Nephron progenitor cell (in vitro differentiated cells): Measurements from ENCODE around the gene PLCH1.
"Not testable (repeated sequence)": the region's sequence is repeated elsewhere in the genome, so short reads cannot be mapped to it uniquely, and the experiment has no call there.

Experiments used
- DNase-seq: peaks from one replicate; pipeline ENCODE4 v3.0.0; 2021
- H3K27ac Mint-ChIP-seq: 2 replicates; pipeline ENCODE4 v1.8.0; 2021; ENCODE audit warnings: mild to moderate bottlenecking, moderate library complexity, mixed read lengths
- H3K27me3 Mint-ChIP-seq: 2 replicates; pipeline ENCODE4 v1.8.0; 2021; ENCODE audit warnings: mild to moderate bottlenecking, low read depth, mixed read lengths; ENCODE audit not compliant: poor library complexity
- H3K36me3 Mint-ChIP-seq: 2 replicates; pipeline ENCODE4 v1.8.0; 2021; ENCODE audit warnings: low read depth, mixed read lengths
- H3K4me1 Mint-ChIP-seq: 2 replicates; pipeline ENCODE4 v1.8.0; 2021; ENCODE audit warnings: mixed read lengths
- H3K4me3 Mint-ChIP-seq: 2 replicates; pipeline ENCODE4 v1.8.0; 2021; ENCODE audit warnings: mild to moderate bottlenecking, moderate library complexity, mixed read lengths
- H3K9me3 Mint-ChIP-seq: 2 replicates; pipeline ENCODE4 v1.8.0; 2021; ENCODE audit warnings: mild to moderate bottlenecking, moderate library complexity, mixed read lengths
- CTCF ChIP-seq: fragments of 200-600 bp; sonication (generic); IDR thresholded peaks from 2 replicates; pipeline ENCODE4 v1.5.0; 2021; ENCODE audit warnings: antibody characterized with exemption

Gene PLCH1

DNA sequence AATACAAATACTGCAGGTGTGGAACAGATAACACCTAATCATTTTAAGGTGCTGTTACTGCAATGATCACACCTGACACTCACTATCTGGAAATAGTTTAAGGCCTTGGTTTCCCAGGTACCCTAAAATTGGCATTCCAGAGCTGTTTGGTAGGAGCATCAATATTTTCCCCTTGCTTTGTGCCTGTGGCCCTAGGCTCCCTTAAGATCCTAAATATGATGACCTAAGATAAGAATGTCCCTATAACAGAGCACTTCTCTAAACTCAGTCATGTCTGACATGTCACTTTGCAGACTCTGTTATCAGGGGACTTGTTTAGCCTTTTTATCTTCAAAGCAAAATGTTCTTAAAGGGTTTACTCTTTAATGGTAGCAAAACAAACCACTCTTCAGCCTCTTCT lies 335.5 kb downstream of the PLCH1 start:
- H3K27me3 Mint-ChIP-seq: no peaks in the 10 kb centered on the region
- H3K4me1 Mint-ChIP-seq: no peaks in the 10 kb centered on the region
- no peak for DNase-seq
- no peak for TF ChIP-seq CTCF
- no peak overlapping the region for H3K27ac Mint-ChIP-seq
- H3K36me3 Mint-ChIP-seq: no peaks in the 10 kb centered on the region
- H3K4me3 Mint-ChIP-seq: no peak overlapping the region
- peaks cover 6% of the 10 kb centered on the region for H3K9me3 Mint-ChIP-seq

DNA sequence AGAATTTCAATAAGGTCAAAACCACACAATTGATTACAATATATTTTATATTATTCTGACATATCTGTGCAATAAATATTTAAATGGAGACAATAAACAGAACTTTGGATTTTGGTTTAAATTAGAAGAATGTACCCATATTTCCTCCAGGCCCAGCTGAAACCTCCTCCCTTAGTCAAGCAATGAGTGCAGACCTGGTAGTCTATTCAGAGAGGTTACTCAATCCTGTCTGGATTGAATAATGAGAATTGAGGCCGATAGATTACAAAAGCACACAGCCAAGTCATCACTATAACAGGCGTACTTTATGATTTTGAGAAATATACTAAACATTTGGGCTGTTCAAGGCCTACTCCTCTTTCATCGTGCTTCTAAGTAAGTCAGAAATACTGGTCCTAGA lies 336.9 kb downstream of the PLCH1 start:
- Mint-ChIP-seq H3K4me3 (no peak overlapping the region), H3K4me1 (no peaks in the 10 kb centered on the region)
- DNase-seq: no peak

GRCh38 chr3:155407331-155407730 lies 337.5 kb downstream of the PLCH1 start:
- Mint-ChIP-seq H3K4me3 (no peak overlapping the region), H3K27me3 (no peaks in the 10 kb centered on the region), H3K36me3 (no peaks in the 10 kb centered on the region), H3K4me1 (no peaks in the 10 kb centered on the region), H3K9me3 (peaks cover 6% of the 10 kb centered on the region), H3K27ac (no peak overlapping the region)
- DNase-seq: no peak
- TF ChIP-seq CTCF: no peak

More for the DNA sequence above, 336.9 kb downstream of the PLCH1 start:
- no peaks in the 10 kb centered on the region for H3K27me3 Mint-ChIP-seq
- H3K36me3 Mint-ChIP-seq: no peaks in the 10 kb centered on the region
- no peak overlapping the region for H3K27ac Mint-ChIP-seq
- TF ChIP-seq CTCF: no peak
- peaks cover 6% of the 10 kb centered on the region for H3K9me3 Mint-ChIP-seq

DNA sequence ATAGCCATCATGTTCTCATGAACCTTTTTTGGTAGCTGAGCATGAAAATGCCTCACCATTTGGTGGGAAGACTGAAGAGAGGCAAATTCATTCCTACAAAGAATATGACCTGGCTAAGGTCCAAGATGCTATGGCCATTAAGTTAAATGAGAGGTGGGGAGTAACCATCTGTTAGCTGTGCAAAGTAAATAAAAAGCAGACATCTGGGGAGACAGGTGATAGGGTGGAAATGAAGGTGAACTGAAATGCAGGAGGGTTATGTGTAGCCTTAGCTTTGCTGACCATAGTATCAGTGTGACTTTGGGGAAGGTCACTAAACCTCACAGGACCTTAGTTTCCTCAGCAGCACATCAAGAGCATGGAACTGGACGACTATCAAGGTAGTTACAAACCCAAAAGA lies 340.4 kb downstream of the PLCH1 start:
- no peaks in the 10 kb centered on the region for H3K4me1 Mint-ChIP-seq
- H3K27ac Mint-ChIP-seq: no peak overlapping the region
- peaks cover 3% of the 10 kb centered on the region for H3K9me3 Mint-ChIP-seq
- H3K27me3 Mint-ChIP-seq: no peaks in the 10 kb centered on the region
- no peak for DNase-seq
- H3K4me3 Mint-ChIP-seq: no peak overlapping the region
- no peaks in the 10 kb centered on the region for H3K36me3 Mint-ChIP-seq
- no peak for TF ChIP-seq CTCF

GRCh38 chr3:155402656-155403055 lies 342.2 kb downstream of the PLCH1 start:
- no peaks in the 10 kb centered on the region for H3K36me3 Mint-ChIP-seq
- H3K9me3 Mint-ChIP-seq: peaks cover 3% of the 10 kb centered on the region
- TF ChIP-seq CTCF: no peak
- no peak for DNase-seq
- no peak overlapping the region for H3K27ac Mint-ChIP-seq
- H3K4me1 Mint-ChIP-seq: no peaks in the 10 kb centered on the region
- H3K4me3 Mint-ChIP-seq: no peak overlapping the region
- no peaks in the 10 kb centered on the region for H3K27me3 Mint-ChIP-seq

GRCh38 chr3:155398046-155398445 lies 346.8 kb downstream of the PLCH1 start:
- H3K36me3 Mint-ChIP-seq: peaks cover 5% of the 10 kb centered on the region
- H3K27me3 Mint-ChIP-seq: no peaks in the 10 kb centered on the region
- H3K9me3 Mint-ChIP-seq: peaks cover 14% of the 10 kb centered on the region
- no peak for DNase-seq
- H3K27ac Mint-ChIP-seq: no peak overlapping the region
- no peak overlapping the region for H3K4me3 Mint-ChIP-seq
- TF ChIP-seq CTCF: no peak
- no peaks in the 10 kb centered on the region for H3K4me1 Mint-ChIP-seq

DNA sequence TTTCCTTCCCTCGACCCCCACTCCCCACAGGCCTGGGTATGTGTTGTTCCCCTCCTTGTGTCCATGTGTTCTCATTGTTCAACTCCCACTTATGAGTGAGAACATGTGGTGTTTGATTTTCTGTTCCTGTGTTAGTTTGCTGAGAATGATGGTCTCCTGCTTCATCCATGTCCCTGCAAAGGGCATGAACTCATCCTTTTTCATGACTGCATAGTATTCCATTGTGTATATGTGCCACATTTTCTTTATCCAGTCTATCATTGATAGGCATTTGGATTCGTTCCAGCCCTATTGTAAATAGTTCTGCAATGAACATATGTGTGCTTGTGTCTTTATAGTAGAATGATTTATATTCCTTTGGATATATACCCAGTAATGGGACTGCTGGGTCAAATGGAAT lies 350.0 kb downstream of the PLCH1 start:
- not testable (repeated sequence) for H3K4me1 Mint-ChIP-seq, H3K36me3 Mint-ChIP-seq, H3K27me3 Mint-ChIP-seq, H3K27ac Mint-ChIP-seq, H3K4me3 Mint-ChIP-seq, DNase-seq
- H3K9me3 Mint-ChIP-seq: peaks cover 10% of the 10 kb centered on the region
